NCI-H1092 treated with DMSO at 0.1 percent for 48 hours (cell line): ENCODE data around the gene UBXN11.
A peak's percentile ranks its signal among the peaks of the same experiment; 100 is the strongest.

Experiments used
- DNase-seq: peaks from one replicate; lab custom pipeline; 2025; lab: John Stamatoyannopoulos, UW

The UBXN11 gene

GRCh38 chr1:26268290-26269197 is 37.9 kb downstream of the UBXN11 start:
- DNase-seq: no peak

GRCh38 chr1:26265405-26265804 is 41.0 kb downstream of the UBXN11 start:
- DNase-seq: no peak

GRCh38 chr1:26263212-26263611 is 43.2 kb downstream of the UBXN11 start:
- no peak for DNase-seq

- DNase-seq: no peak
Observed at GRCh38 chr1:26259578-26259977, 46.9 kb downstream of the UBXN11 start.

GRCh38 chr1:26259005-26259404 is 47.4 kb downstream of the UBXN11 start:
- no peak for DNase-seq

GRCh38 chr1:26257222-26257621 is 49.2 kb downstream of the UBXN11 start:
- no peak for DNase-seq

GRCh38 chr1:26254404-26254803 is 52.0 kb downstream of the UBXN11 start:
- no peak for DNase-seq

- no peak for DNase-seq
Observed at GRCh38 chr1:26252718-26253117, 53.7 kb downstream of the UBXN11 start.

GRCh38 chr1:26239936-26240335 is 66.5 kb downstream of the UBXN11 start:
- DNase-seq: no peak

- DNase-seq: no peak
Observed at GRCh38 chr1:26237230-26237966, 69.0 kb downstream of the UBXN11 start.

GRCh38 chr1:26234644-26235370 is 71.6 kb downstream of the UBXN11 start:
- peak; percentile 10 for DNase-seq

- peak; percentile 100 for DNase-seq
Observed at GRCh38 chr1:26233903-26234643, 72.4 kb downstream of the UBXN11 start, which contains the start of gene CEP85. Gene CEP85, plus strand, starts transcription at chr1:26234200. Its CDS starts 5,584 bp downstream, at chr1:26239784.
